Measurements from ENCODE around the gene DIRAS1.
A peak's percentile ranks its signal among the peaks of the same experiment; 100 is the strongest.

DIRAS1 gene

GRCh38 chr19:2720777-2721569, at the start of gene DIRAS1:
Gene DIRAS1, minus strand, starts transcription at chr19:2721372. Its CDS starts 3,566 bp downstream, at chr19:2717806.
- Histone ChIP-seq H3K4me3 (ENCODE audit: low read depth in 1 of 2, low read length in 2 of 2) (peak within 1 kb of the TSS in 1 of 2 donors; percentile 15), H3K4me1 (ENCODE audit: control insufficient read depth in 1 of 2, insufficient read depth in 2 of 2, low read length in 2 of 2) (no peaks in the 10 kb centered on the region), H3K9ac (ENCODE audit: low read depth in 1 of 2, low read length in 2 of 2) (no peak within 1 kb of the TSS), H3K27ac (ENCODE audit: low read depth, low read length) (no peak within 1 kb of the TSS), H3K9me3 (ENCODE audit: control insufficient read depth in 1 of 2, low read length in 2 of 2) (no peaks in the 10 kb centered on the region), H3K27me3 (ENCODE audit: control insufficient read depth in 1 of 2, insufficient read depth in 2 of 2, low read length in 2 of 2) (peaks cover 27 to 28% of the 10 kb centered on the region in 2 donors), H3K36me3 (ENCODE audit: control insufficient read depth in 1 of 2, insufficient read depth in 2 of 2, low read length in 2 of 2) (no peaks in the 10 kb centered on the region)

GRCh38 chr19:2770055-2771013, 49.2 kb upstream of the DIRAS1 start:
- Histone ChIP-seq H3K27me3 (ENCODE audit: control insufficient read depth in 1 of 2, insufficient read depth in 2 of 2, low read length in 2 of 2) (no peaks in the 10 kb centered on the region), H3K36me3 (ENCODE audit: control insufficient read depth in 1 of 2, insufficient read depth in 2 of 2, low read length in 2 of 2) (peaks cover 3 to 38% of the 10 kb centered on the region in 2 donors), H3K4me3 (ENCODE audit: low read depth in 1 of 2, low read length in 2 of 2) (no peak overlapping the region), H3K4me1 (ENCODE audit: control insufficient read depth in 1 of 2, insufficient read depth in 2 of 2, low read length in 2 of 2) (peaks cover 6 to 16% of the 10 kb centered on the region in 2 donors), H3K9ac (ENCODE audit: low read depth in 1 of 2, low read length in 2 of 2) (no peak overlapping the region), H3K9me3 (ENCODE audit: control insufficient read depth in 1 of 2, low read length in 2 of 2) (no peaks in the 10 kb centered on the region), H3K27ac (ENCODE audit: low read depth, low read length) (peak overlapping the region; percentile 30)

- H3K27me3 ChIP-seq (ENCODE audit: control insufficient read depth in 1 of 2, insufficient read depth in 2 of 2, low read length in 2 of 2) = no peaks in the 10 kb centered on the region
- H3K27ac ChIP-seq (ENCODE audit: low read depth, low read length) = no peak overlapping the region
- peaks cover 3 to 45% of the 10 kb centered on the region in 2 donors for H3K36me3 ChIP-seq (ENCODE audit: control insufficient read depth in 1 of 2, insufficient read depth in 2 of 2, low read length in 2 of 2)
- peaks cover 0 to 5% of the 10 kb centered on the region in 2 donors for H3K4me1 ChIP-seq (ENCODE audit: control insufficient read depth in 1 of 2, insufficient read depth in 2 of 2, low read length in 2 of 2)
- H3K9me3 ChIP-seq (ENCODE audit: control insufficient read depth in 1 of 2, low read length in 2 of 2) = no peaks in the 10 kb centered on the region
- H3K9ac ChIP-seq (ENCODE audit: low read depth in 1 of 2, low read length in 2 of 2) = no peak overlapping the region
- H3K4me3 ChIP-seq (ENCODE audit: low read depth in 1 of 2, low read length in 2 of 2) = no peak overlapping the region
Observed at GRCh38 chr19:2769218-2769617, 48.0 kb upstream of the DIRAS1 start.

GRCh38 chr19:2768365-2769132, 47.4 kb upstream of the DIRAS1 start:
- peaks cover 8 to 51% of the 10 kb centered on the region in 2 donors for H3K36me3 ChIP-seq (ENCODE audit: control insufficient read depth in 1 of 2, insufficient read depth in 2 of 2, low read length in 2 of 2)
- H3K4me3 ChIP-seq (ENCODE audit: low read depth in 1 of 2, low read length in 2 of 2) = no peak overlapping the region
- H3K9ac ChIP-seq (ENCODE audit: low read depth in 1 of 2, low read length in 2 of 2) = no peak overlapping the region
- H3K27ac ChIP-seq (ENCODE audit: low read depth, low read length) = no peak overlapping the region
- H3K4me1 ChIP-seq (ENCODE audit: control insufficient read depth in 1 of 2, insufficient read depth in 2 of 2, low read length in 2 of 2) = peaks cover 0 to 5% of the 10 kb centered on the region in 2 donors
- no peaks in the 10 kb centered on the region for H3K9me3 ChIP-seq (ENCODE audit: control insufficient read depth in 1 of 2, low read length in 2 of 2)
- no peaks in the 10 kb centered on the region for H3K27me3 ChIP-seq (ENCODE audit: control insufficient read depth in 1 of 2, insufficient read depth in 2 of 2, low read length in 2 of 2)

- no peak overlapping the region for H3K9ac ChIP-seq (ENCODE audit: low read depth in 1 of 2, low read length in 2 of 2)
- H3K4me1 ChIP-seq (ENCODE audit: control insufficient read depth in 1 of 2, insufficient read depth in 2 of 2, low read length in 2 of 2) = peaks cover 0 to 5% of the 10 kb centered on the region in 2 donors
- peaks cover 9 to 60% of the 10 kb centered on the region in 2 donors for H3K36me3 ChIP-seq (ENCODE audit: control insufficient read depth in 1 of 2, insufficient read depth in 2 of 2, low read length in 2 of 2)
- no peaks in the 10 kb centered on the region for H3K9me3 ChIP-seq (ENCODE audit: control insufficient read depth in 1 of 2, low read length in 2 of 2)
- no peaks in the 10 kb centered on the region for H3K27me3 ChIP-seq (ENCODE audit: control insufficient read depth in 1 of 2, insufficient read depth in 2 of 2, low read length in 2 of 2)
- H3K4me3 ChIP-seq (ENCODE audit: low read depth in 1 of 2, low read length in 2 of 2) = no peak overlapping the region
- H3K27ac ChIP-seq (ENCODE audit: low read depth, low read length) = no peak overlapping the region
Observed at GRCh38 chr19:2767688-2768087, 46.5 kb upstream of the DIRAS1 start.

GRCh38 chr19:2766594-2767372, 45.6 kb upstream of the DIRAS1 start:
- Histone ChIP-seq H3K9ac (ENCODE audit: low read depth in 1 of 2, low read length in 2 of 2) (no peak overlapping the region), H3K27me3 (ENCODE audit: control insufficient read depth in 1 of 2, insufficient read depth in 2 of 2, low read length in 2 of 2) (no peaks in the 10 kb centered on the region)

GRCh38 chr19:2765376-2765775, 44.2 kb upstream of the DIRAS1 start:
- Histone ChIP-seq H3K27ac (ENCODE audit: low read depth, low read length) (no peak overlapping the region), H3K9ac (ENCODE audit: low read depth in 1 of 2, low read length in 2 of 2) (no peak overlapping the region), H3K4me1 (ENCODE audit: control insufficient read depth in 1 of 2, insufficient read depth in 2 of 2, low read length in 2 of 2) (peaks cover 0 to 2% of the 10 kb centered on the region in 2 donors), H3K27me3 (ENCODE audit: control insufficient read depth in 1 of 2, insufficient read depth in 2 of 2, low read length in 2 of 2) (no peaks in the 10 kb centered on the region), H3K36me3 (ENCODE audit: control insufficient read depth in 1 of 2, insufficient read depth in 2 of 2, low read length in 2 of 2) (peaks cover 9 to 81% of the 10 kb centered on the region in 2 donors), H3K4me3 (ENCODE audit: low read depth in 1 of 2, low read length in 2 of 2) (no peak overlapping the region), H3K9me3 (ENCODE audit: control insufficient read depth in 1 of 2, low read length in 2 of 2) (no peaks in the 10 kb centered on the region)

More at GRCh38 chr19:2766594-2767372, 45.6 kb upstream of the DIRAS1 start:
- Histone ChIP-seq H3K36me3 (ENCODE audit: control insufficient read depth in 1 of 2, insufficient read depth in 2 of 2, low read length in 2 of 2) (peaks cover 9 to 69% of the 10 kb centered on the region in 2 donors), H3K4me1 (ENCODE audit: control insufficient read depth in 1 of 2, insufficient read depth in 2 of 2, low read length in 2 of 2) (peaks cover 0 to 5% of the 10 kb centered on the region in 2 donors), H3K4me3 (ENCODE audit: low read depth in 1 of 2, low read length in 2 of 2) (no peak overlapping the region), H3K27ac (ENCODE audit: low read depth, low read length) (no peak overlapping the region), H3K9me3 (ENCODE audit: control insufficient read depth in 1 of 2, low read length in 2 of 2) (no peaks in the 10 kb centered on the region)

- Histone ChIP-seq H3K4me3 (ENCODE audit: low read depth in 1 of 2, low read length in 2 of 2) (no peak overlapping the region), H3K36me3 (ENCODE audit: control insufficient read depth in 1 of 2, insufficient read depth in 2 of 2, low read length in 2 of 2) (peaks cover 9 to 79% of the 10 kb centered on the region in 2 donors), H3K4me1 (ENCODE audit: control insufficient read depth in 1 of 2, insufficient read depth in 2 of 2, low read length in 2 of 2) (no peaks in the 10 kb centered on the region), H3K9ac (ENCODE audit: low read depth in 1 of 2, low read length in 2 of 2) (no peak overlapping the region), H3K9me3 (ENCODE audit: control insufficient read depth in 1 of 2, low read length in 2 of 2) (no peaks in the 10 kb centered on the region), H3K27me3 (ENCODE audit: control insufficient read depth in 1 of 2, insufficient read depth in 2 of 2, low read length in 2 of 2) (no peaks in the 10 kb centered on the region), H3K27ac (ENCODE audit: low read depth, low read length) (no peak overlapping the region)
Observed at GRCh38 chr19:2764945-2765344, 43.8 kb upstream of the DIRAS1 start.

GRCh38 chr19:2763687-2764086, 42.5 kb upstream of the DIRAS1 start:
- Histone ChIP-seq H3K36me3 (ENCODE audit: control insufficient read depth in 1 of 2, insufficient read depth in 2 of 2, low read length in 2 of 2) (peaks cover 16 to 83% of the 10 kb centered on the region in 2 donors), H3K27ac (ENCODE audit: low read depth, low read length) (no peak overlapping the region), H3K9ac (ENCODE audit: low read depth in 1 of 2, low read length in 2 of 2) (no peak overlapping the region), H3K4me1 (ENCODE audit: control insufficient read depth in 1 of 2, insufficient read depth in 2 of 2, low read length in 2 of 2) (no peaks in the 10 kb centered on the region), H3K9me3 (ENCODE audit: control insufficient read depth in 1 of 2, low read length in 2 of 2) (no peaks in the 10 kb centered on the region), H3K27me3 (ENCODE audit: control insufficient read depth in 1 of 2, insufficient read depth in 2 of 2, low read length in 2 of 2) (no peaks in the 10 kb centered on the region), H3K4me3 (ENCODE audit: low read depth in 1 of 2, low read length in 2 of 2) (no peak overlapping the region)
